Endothelial cell (in vitro differentiated cells): ENCODE results near the gene CNIH2. TPM values are rescaled to one million over a fixed set of nuclear protein-coding genes. Genes with fewer than 3 reads are reported as not detected.

Experiments
- DNase-seq: peaks from one replicate; pipeline ENCODE4 v3.0.0; 2021; ENCODE audit warnings: low spot score
- H3K27ac Mint-ChIP-seq: one replicate; pipeline ENCODE4 v1.8.0; 2021; ENCODE audit warnings: mixed read lengths, inconsistent platforms; ENCODE audit not compliant: unreplicated experiment
- H3K27me3 Mint-ChIP-seq: one replicate; pipeline ENCODE4 v1.8.0; 2021; ENCODE audit warnings: mild to moderate bottlenecking, moderate library complexity, mixed read lengths, inconsistent platforms; ENCODE audit not compliant: unreplicated experiment
- H3K36me3 Mint-ChIP-seq: one replicate; pipeline ENCODE4 v1.8.0; 2021; ENCODE audit warnings: mild to moderate bottlenecking, low read depth, mixed read lengths, inconsistent platforms; ENCODE audit not compliant: unreplicated experiment
- H3K4me1 Mint-ChIP-seq: one replicate; pipeline ENCODE4 v1.8.0; 2021; ENCODE audit warnings: mild to moderate bottlenecking, mixed read lengths, inconsistent platforms; ENCODE audit not compliant: unreplicated experiment
- H3K4me3 Mint-ChIP-seq: one replicate; pipeline ENCODE4 v1.8.0; 2021; ENCODE audit warnings: mild to moderate bottlenecking, mixed read lengths, inconsistent platforms; ENCODE audit not compliant: unreplicated experiment
- H3K9me3 Mint-ChIP-seq: one replicate; pipeline ENCODE4 v1.8.0; 2021; ENCODE audit warnings: mixed read lengths, inconsistent platforms; ENCODE audit not compliant: unreplicated experiment
- CTCF ChIP-seq: fragments of 200-600 bp; sonication (generic); IDR thresholded peaks from one replicate; pipeline ENCODE4 v1.5.0; 2021; ENCODE audit warnings: antibody characterized with exemption; ENCODE audit not compliant: unreplicated experiment
- total RNA-seq: library from RNA; stranded (reverse); fragmentation: NEBNext Ultra II Directional; extraction: Animal tissue kit (Norgen Biotek cat#: 25700); gene quantifications from one replicate; pipeline ENCODE4 v1.2.1, GENCODE V29; 2021; ENCODE audit not compliant: unreplicated experiment

The CNIH2 gene
- total RNA-seq, 1 donor from 2014 or later, result 1.9 TPM

- no peak for TF ChIP-seq CTCF
Measured at GRCh38 chr11:66329165-66329673, 51.2 kb downstream of the CNIH2 start.

GRCh38 chr11:66330931-66331330, 53.0 kb downstream of the CNIH2 start:
- peaks cover 23% of the 10 kb centered on the region for H3K4me1 Mint-ChIP-seq
- H3K4me3 Mint-ChIP-seq, result no peak overlapping the region
- no peak for TF ChIP-seq CTCF
- H3K36me3 Mint-ChIP-seq, result peaks cover 8% of the 10 kb centered on the region
- peaks cover 11% of the 10 kb centered on the region for H3K27me3 Mint-ChIP-seq
- no peak overlapping the region for H3K27ac Mint-ChIP-seq
- no peaks in the 10 kb centered on the region for H3K9me3 Mint-ChIP-seq
- DNase-seq, result no peak

More at GRCh38 chr11:66329165-66329673, 51.2 kb downstream of the CNIH2 start:
- no peak overlapping the region for H3K27ac Mint-ChIP-seq
- peaks cover 8% of the 10 kb centered on the region for H3K36me3 Mint-ChIP-seq
- no peak overlapping the region for H3K4me3 Mint-ChIP-seq
- H3K27me3 Mint-ChIP-seq, result peaks cover 11% of the 10 kb centered on the region
- DNase-seq, result no peak
- H3K4me1 Mint-ChIP-seq, result peaks cover 22% of the 10 kb centered on the region
- no peaks in the 10 kb centered on the region for H3K9me3 Mint-ChIP-seq

GRCh38 chr11:66331542-66332370, 53.8 kb downstream of the CNIH2 start:
- no peaks in the 10 kb centered on the region for H3K9me3 Mint-ChIP-seq
- peaks cover 12% of the 10 kb centered on the region for H3K27me3 Mint-ChIP-seq
- peaks cover 23% of the 10 kb centered on the region for H3K4me1 Mint-ChIP-seq
- DNase-seq, result no peak
- H3K36me3 Mint-ChIP-seq, result peaks cover 8% of the 10 kb centered on the region
- no peak overlapping the region for H3K27ac Mint-ChIP-seq
- TF ChIP-seq CTCF, result no peak
- no peak overlapping the region for H3K4me3 Mint-ChIP-seq

GRCh38 chr11:66332371-66333219, 54.6 kb downstream of the CNIH2 start:
- Mint-ChIP-seq H3K27ac (no peak overlapping the region), H3K36me3 (peaks cover 3% of the 10 kb centered on the region), H3K4me1 (peaks cover 17% of the 10 kb centered on the region), H3K27me3 (peaks cover 14% of the 10 kb centered on the region), H3K4me3 (no peak overlapping the region), H3K9me3 (no peaks in the 10 kb centered on the region)
- TF ChIP-seq CTCF, result no peak
- no peak for DNase-seq
